DND-41 (cell line): ENCODE data around the gene SLC2A4RG.

ENCODE experiments used
- CTCF ChIP-seq: IDR thresholded peaks from 2 replicates; pipeline ENCODE4 v1.5.1; 2012; ENCODE audit warnings: borderline replicate concordance, low read length, moderate library complexity, mild to moderate bottlenecking; ENCODE audit not compliant: poor library complexity, severe bottlenecking; ENCODE audit errors: extremely low read depth
- EZH2 ChIP-seq: IDR thresholded peaks from 3 replicates; pipeline ENCODE4 v1.6.1; 2012; ENCODE audit warnings: borderline replicate concordance, low read depth, mild to moderate bottlenecking, moderate library complexity, low read length, inconsistent platforms; ENCODE audit not compliant: severe bottlenecking

DNA sequence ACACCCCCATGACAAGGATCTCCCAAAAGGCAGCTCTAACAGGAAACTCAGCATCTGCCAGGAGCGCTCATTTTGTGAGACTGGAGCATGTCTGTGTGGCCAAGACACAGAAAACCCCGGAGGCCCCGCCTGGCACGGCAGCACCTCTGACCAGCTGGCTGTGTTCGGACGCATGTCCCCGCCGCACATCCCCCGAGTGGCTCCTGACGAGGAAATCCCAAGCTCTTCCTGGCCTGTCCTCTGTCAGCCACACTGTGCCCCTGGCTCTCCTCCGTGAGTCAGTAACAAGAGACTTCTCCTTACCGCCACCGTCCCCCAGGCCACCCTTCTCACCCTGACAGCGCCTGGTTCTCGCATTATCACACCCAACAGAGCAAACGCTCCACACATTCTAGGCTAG, 14.4 kb downstream of the SLC2A4RG start:
- TF ChIP-seq CTCF, result no peak
- TF ChIP-seq EZH2, result no peak
